ENCODE measurements around the gene VSTM2B.

DNA sequence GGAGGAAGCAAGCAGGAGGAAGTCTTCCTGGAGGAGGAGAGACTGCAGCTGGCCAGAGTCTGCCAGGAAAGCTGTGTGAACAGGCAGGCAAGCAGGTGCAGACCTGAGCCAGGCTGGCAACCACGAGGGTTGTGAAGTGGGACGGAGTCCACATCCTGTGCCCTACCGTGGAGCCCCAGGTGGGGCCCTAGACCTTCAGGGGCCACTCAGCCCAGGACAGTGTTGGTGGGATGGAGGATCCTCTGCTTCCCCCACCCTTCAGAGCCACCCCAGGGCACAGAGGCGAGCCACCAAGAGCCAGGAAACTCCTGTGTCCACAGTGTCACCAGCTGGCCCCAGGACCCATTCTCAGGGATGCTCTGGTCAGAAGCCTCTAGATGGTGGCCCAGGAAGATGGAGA is 8.4 kb upstream of the VSTM2B start:
- TF ChIP-seq, protein P1, sequence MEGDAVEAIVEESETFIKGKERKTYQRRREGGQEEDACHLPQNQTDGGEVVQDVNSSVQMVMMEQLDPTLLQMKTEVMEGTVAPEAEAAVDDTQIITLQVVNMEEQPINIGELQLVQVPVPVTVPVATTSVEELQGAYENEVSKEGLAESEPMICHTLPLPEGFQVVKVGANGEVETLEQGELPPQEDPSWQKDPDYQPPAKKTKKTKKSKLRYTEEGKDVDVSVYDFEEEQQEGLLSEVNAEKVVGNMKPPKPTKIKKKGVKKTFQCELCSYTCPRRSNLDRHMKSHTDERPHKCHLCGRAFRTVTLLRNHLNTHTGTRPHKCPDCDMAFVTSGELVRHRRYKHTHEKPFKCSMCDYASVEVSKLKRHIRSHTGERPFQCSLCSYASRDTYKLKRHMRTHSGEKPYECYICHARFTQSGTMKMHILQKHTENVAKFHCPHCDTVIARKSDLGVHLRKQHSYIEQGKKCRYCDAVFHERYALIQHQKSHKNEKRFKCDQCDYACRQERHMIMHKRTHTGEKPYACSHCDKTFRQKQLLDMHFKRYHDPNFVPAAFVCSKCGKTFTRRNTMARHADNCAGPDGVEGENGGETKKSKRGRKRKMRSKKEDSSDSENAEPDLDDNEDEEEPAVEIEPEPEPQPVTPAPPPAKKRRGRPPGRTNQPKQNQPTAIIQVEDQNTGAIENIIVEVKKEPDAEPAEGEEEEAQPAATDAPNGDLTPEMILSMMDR (IDR thresholded peaks at IDR 0.05; ENCODE audit: low read length): no peak
- TF ChIP-seq EZH2 (optimal IDR thresholded peaks at IDR 0.05; ENCODE audit: low read depth, low read length): no peak
